ENCODE measurements around the gene ADSS1.

Gene ADSS1

DNA sequence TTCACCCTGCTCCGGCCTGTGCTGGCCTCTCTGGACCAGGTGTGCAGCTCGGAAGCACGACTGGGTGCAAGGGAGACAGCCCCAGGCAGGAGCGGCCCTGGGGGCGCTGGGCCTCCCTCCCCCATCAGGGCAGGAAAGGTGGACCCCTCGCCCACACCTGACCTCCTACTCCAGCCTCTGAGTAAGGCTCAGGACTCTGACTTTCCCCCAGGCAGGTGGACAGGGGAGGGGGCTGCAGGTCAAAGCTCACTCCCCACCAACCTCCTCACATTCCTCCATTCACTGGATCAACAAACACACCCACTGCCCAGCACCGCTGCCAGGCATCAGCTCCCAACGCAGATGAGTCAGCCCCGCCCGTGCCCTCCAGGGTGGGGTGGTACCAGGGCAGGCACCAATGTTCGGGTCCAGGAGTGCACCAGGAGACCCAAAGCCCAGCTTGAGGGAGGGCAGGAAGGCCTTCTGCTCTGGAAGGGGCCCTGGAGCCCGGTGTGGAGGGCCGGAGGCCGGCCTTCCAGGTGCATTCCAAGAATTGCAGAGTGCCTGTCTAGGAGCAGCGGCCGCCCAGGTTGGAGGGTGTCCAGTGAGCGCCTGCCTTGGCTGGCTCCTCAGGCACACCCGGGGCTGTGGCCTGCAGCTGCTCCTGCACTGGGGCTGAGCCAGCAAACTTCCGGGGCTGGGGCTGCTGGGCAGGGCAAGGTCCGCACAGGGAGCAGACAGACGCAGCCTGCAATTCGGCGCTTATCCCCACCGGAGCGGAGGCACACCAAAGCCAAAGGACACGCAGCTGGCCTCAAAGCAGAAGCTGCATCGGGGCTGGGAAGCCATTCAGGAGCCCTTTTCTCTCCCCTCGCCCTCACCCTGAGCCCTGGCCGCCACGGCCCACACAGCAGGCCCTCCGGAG lies 36.2 kb upstream of the ADSS1 start:
- DNase-seq: no peak

DNA sequence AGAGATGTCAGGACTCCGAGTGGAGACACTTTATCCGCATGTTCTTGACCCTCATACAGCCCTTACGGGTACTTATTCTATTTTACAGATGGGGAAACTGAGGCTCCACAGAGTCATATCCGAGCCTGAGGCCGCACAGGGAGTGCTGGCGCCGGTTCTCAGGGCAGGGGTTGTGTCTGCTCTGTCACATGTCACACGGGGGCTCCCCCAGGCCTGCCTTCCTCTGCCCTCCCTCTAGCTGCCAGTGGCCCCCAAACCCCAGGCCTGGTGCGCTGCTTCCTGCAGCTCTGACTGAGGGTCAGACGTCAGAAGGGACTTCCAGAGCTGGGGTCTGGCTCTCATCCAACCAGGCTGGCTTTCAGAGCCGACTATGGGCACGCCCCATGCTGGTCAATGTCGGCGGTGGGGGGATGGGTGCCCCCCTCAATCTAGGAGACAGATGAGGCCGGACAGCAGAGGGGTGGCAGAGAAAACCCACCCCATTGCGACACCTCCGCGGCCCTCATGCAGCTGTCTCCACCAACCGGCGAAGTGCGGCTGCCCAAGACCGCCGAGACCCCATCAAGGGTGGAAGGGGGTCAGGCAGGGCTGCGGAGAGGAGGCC lies 35.4 kb upstream of the ADSS1 start:
- DNase-seq: no peak

DNA sequence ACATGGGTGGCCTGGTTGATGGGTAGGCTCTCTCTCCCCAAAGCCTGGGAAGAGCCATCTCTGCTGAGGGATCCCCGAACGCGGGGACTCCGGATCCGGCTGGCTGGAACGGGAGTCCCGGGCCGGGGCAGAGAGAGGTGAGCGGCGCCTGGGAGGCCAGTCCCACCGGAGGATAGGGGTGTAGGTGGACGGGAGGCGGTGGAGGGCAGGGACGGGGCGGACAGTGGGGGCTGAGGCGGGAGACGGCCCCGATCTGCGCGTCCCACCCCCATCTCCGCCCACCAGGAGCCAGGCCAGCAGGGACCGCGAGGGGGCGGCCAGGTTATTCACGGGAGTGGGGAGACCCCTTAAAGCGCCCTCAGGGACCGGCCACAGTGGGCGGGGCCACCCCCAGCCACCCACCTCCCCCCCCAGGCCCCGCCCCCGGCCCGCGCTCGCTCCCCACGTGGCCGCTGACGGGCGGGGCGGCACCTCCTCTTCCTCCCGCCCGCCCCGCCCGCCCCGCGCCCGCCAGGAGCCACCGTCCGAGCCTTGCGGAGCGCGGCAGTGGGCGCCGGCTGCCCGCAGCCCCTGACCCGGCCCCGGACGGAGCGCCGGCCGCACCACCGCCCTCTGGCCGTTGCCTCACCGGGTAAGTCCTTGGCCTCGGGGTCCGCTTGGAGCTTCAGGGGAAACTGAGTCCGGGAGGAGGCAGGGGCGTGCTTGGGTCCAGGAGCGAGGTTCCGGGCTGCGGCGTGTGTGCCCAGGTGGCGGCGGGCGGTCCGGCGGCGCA lies 34.7 kb upstream of the ADSS1 start, which contains the start of gene INF2:
TSS of gene INF2 (plus strand) at position 510 of the 772 bp plus-strand sequence. CDS start 11,748 bp downstream, outside the sequence.
- DNase-seq: peak; percentile 35

DNA sequence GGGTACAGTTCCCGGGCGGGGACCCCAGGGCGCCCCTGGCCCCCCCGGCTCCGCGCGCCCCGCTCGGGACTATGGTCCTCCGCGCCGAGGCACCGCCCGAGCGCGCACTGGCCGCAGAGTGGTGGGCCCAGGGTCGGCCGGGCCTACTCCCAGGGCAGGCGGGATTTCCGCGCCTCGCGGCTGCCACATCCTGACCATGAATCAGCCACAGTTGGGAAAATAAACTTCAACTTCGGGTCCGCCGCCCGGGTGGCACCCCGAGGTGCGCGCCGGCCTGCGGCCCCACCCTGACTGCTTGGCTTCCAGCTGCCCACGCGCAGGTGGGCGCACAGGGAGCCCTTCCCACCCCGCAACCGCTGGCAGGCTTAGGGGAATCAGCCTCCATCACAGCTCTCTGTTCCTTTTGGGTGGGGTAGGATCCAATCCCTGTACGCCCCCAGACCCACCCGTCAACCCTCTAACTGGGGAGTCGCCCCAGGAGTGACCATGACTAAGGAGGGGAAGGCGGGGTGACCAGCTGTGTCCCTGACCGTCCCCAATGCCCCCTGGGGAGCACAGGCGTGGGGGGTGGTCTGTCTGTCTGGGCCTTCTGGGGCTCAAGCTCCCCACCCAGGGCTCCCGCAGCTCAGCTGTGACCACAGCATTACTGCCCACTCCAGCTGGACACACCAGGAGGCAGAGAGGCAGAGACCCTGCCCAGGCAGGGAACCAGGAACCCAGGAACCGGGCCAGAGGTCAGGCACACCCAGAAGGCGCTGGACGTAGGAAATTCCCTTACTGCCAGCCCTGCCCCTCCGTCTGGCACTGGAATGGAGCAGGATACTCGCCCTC lies 33.9 kb upstream of the ADSS1 start:
- DNase-seq: no peak

DNA sequence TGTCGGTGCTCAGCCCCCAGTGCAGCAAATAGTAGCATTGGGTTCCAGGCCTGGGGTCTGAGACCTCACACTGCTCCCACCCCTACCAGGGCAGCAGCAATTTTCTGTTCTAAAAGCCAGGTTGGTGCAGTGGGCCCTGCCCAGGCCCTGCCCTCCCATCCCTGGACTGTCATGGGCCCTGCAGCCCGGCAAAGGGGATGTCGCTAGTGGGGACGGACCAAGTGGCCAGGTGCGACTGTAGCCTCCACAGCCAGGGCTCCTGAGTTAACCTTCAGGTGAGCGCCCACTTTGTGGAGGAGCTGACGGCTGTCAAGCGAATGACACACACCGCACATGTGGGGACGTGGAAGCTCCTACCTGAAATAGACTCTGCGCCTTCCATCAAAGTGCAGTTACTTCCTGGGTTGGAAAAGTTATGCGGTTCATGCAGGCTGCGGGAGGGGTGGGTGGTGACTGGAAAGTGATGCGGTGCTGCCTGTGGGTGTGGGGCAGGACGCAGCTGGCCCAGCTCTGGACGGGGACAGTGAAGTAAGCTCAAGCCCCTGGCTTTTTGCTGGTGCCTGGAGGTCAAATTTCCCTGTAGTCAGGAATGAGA lies 33.1 kb upstream of the ADSS1 start:
- no peak for DNase-seq

DNA sequence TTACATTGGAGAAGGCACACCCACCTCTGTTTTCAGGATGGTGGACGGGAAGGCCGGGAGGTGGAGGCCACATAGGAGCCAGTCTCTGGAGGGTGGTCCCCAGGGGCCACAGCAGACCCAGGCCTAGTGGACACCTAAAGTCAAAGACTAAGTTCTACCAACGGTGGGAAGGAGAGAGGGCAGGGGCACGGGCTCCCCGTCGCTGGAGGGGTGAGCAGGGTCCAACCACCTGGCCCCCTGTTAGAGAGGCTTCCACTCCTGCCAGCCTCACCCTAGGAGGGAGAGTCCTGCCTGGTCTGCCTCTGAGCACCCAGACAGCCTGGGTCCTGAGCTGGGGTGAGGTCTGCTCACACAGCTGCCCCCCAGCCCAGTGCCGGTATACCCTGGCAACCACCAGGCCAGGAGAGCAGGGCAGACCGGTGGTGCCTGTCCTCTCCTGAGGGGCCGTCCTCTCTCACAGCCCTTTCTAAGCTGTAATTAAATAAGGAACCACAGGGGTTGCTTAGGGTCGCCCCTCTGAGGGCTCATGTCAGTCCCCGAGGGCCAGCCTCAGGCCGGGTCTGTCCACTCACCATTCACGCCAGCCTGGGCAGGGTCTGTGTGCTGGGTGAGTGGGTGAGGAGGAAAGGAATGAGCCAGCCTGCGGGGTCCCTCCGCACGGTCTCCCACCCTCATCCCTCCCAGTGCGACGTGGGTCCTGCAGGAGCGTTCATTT lies 32.3 kb upstream of the ADSS1 start:
- DNase-seq: no peak

DNA sequence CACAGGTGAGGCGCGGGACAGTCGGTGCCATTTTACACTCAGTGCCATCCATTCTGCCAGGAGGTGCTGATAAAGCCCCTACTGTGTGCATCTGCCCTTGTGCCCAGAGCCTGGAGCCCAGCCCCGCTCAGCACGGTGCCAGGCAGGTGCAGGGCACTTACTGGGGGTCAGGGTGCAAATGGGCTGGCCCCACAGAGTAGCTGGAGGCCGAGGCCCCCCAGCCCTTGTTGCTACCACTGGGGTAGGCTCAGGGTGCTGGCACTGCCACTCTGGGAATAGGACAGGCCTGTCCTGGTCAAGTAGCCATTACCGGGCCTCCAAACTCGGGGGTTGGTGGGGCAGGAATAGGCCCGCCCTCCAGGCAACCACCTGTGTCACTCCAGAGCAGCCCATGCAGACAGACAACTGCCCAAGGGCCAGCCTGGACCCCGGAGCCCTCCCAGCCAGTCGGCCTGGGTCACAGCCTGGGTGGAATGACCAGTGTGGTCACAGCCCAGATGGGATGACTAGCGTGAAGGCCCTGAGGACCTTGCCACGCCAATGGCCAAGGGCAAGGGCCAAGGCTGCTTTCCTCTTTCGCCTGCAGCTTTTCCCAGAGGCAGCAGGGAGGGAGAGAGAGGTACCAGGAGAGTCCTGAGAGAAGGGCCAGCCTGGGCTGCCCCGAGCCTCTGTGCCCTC lies 31.6 kb upstream of the ADSS1 start:
- DNase-seq: no peak

DNA sequence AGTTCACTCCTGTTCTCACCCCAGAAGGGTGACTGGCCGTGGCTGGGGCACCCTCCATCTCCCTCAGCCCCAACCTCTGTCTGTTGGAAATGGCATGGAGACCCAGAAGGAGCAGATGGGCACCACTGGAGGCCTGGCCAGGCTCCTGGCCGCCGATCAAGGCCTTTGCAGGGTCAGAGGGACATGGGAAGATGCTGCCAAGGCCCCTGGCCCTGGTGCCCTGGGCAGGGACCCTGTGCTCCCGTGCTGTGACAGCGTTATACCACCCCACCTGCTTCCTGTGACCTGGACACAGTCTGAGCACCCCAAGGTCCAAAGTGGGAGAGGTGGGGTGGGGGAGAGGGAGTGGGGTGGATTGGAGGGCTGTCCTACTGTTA lies 31.1 kb upstream of the ADSS1 start:
- no peak for DNase-seq

DNA sequence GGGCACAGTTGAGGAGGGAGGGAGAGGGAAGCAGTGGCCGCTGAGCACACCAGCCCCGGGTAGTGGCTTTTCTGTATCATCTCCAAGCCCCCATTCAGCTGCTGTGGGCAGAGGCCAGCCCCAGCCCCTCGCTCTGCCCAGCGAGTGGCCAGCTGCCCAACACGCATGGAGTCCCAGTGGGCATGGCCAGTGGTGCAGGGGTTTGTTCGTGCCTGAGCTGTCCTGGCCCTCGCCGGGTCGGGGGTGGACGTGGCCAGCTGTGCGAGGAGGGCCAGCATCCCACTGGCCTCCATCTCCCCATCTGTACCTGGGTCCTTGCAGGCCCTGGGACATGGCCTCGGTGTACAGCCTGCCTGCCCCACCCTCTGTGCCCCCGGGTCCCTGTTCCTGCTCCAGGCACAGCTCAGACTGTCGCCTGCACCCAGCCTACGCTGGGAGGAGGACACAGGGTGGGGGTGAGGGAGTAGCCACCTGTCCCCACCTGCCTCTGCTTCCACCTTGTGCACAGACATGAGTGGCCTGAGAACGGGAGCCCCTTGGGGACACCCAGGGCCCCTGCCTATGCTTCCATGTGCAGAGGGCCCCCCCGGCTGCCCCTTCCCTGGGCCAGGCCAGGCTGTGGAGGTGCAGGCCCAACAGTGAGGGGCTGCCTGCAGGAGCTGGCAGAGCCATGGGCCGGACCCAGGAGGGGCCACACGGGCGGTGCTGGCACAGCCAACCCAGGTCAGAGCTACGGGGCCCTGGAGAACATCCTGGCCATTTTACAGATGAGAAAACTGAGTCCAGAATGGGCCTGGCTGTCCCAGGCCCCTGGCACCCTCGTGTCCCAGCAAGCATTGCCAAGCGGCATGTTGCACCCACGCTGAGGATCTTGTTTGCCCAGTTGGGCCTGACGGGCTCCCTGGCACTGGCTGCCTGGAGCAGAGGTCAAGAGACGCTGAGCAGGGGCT lies 30.3 kb upstream of the ADSS1 start:
- no peak for DNase-seq

DNA sequence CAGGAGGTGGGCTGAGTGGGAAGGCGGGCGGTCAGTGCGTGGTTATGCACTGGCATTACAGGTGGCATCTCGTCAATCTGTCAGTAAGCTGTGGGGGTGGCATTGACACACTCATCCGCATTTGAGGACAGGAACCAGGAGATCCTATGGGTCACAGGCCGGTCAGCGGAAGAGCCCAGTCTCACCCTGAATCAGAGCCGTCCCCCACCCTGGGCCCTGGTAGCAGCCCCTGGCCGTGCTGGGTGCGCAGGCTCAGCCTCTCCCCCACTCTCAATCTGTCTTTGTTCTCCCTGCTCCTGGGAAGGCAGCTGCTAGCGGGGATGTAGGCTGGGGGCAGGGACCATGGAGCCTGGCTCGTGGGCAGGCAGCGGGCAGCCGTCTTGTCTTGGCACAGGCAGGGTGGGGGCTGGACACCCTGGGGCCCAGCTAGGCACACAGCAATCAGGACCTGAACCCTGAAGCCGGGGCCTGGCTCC lies 29.5 kb upstream of the ADSS1 start:
- no peak for DNase-seq

DNA sequence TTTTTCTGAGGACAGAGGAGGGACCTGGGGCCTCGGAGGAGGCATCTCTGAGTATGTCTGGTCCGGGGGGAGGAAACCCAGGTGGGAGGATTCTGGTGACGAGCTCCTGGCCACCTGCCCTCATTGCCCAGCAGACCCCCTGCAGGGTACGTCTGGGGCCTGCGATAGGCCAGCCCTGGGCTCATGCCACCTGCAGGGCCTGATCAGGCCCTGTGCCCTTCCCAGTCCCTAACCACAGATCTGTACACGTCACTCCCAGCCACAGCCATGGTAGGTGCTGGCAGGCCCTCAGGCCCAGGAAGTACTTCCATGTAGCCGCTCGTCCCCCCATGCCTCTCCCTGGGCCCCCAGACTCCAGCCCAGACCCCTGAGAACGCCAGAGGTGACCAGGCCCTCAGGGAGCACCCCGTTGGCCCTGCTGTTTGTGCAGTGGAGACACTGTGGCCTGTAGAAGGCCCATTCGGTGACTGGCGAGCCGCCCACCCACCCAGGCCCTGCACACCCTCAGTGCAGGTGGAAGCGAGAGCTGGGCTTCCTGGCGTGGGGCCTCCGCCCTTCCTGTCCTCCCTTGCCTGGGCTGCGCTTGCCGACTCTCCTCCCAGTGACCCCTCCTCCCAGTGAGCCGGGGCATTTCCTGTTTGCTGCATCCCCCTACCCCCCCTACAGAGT lies 28.9 kb upstream of the ADSS1 start:
- no peak for DNase-seq

DNA sequence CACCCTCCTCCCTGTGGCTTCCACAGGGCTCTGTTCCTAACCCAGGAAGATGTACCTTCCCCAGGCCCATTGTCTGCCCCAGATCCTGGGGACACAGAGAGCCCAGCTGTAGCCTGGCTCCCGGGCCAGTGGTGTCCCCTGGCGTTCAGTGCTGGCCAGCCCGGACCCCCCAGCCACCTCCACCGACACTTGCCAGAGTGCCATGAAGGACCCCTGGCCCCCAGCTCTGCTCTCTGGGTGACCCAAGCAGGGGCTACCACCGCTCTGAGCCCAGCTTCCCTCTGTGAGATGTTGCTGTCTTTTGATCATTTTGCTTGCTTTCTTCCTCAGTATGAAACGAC lies 28.4 kb upstream of the ADSS1 start:
- DNase-seq: no peak

DNA sequence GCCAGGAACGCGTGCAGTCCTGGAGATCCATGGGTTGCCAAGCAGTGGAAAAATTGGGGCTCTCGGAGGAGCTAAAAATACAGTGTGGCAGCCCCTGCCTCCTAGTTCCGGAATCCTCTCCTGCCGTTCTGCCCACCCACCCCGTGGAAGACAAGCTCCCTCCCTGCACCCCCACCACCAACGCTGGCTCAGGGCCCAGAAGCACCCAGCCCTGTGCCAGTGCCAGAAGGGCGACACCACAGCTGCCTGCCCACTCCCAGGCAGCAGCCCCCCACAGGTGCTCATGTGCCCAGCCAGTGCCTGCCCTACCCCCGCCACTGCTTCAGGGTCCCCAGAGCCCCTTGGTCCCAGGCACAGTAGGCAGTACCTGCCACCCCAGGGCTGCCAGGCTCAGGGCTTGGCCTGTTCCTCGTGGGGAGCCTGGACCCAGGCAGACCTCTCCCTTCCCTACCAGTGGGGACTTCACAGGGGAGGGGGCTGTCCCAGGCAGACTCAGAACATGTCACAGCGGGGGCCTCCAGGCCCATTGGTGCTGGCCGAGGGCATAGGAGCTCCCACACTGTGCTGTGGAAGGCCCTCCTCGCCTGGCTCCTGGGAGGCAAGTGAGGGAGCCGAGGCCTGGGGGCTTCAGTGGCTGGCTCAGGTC lies 27.2 kb upstream of the ADSS1 start:
- DNase-seq: no peak

DNA sequence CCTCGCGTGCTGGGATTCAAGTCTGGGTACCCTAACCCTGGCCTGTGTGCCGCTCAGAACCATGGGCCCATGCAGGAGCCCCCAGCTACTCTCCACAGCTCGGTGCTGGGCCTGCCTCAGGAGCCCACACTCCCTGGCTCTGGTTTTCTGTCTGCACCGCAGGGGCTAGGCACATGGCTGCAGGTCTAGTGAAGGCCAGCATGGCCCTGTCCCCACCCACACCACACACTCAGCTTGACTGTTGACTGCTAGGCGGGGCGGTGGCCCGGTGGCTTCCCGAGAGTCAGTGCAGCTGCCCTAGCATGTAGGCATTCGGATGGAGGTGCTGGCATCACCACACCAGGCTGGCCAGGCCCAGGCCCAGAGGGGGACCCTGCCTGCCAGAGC lies 26.7 kb upstream of the ADSS1 start:
- no peak for DNase-seq

DNA sequence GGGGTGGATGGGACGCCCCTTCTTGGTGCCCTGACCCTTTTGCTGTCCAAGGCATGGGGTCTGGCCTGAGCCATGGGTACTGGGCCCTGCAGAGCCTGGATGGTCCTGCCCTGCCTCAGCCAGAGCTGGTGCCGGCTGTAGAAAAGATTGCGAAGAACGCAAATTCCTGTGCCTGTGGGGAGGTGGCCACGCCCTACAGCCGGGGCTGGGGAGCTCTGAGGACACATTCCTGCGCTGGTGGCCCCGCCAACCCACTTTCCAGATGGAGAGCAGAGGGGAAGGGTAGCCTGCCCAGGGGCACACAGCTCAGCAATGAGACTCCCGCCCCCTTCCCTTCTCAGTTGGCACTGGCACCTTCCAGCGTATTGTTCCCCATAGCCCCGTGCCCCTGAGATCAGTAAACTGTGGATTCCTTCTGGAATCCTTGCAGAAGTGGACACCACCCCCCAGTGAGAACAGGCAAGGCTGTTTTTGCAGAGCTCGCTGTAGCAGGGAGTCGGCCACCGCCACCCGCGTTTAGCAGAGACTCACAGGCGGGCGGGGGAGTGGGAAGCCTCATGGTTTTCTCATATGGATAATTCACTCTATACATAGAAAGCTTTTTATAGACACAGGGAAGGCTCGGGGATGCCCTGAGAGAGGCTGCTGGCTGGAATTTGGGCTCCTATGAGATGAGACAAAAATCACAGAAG lies 26.0 kb upstream of the ADSS1 start:
- no peak for DNase-seq

DNA sequence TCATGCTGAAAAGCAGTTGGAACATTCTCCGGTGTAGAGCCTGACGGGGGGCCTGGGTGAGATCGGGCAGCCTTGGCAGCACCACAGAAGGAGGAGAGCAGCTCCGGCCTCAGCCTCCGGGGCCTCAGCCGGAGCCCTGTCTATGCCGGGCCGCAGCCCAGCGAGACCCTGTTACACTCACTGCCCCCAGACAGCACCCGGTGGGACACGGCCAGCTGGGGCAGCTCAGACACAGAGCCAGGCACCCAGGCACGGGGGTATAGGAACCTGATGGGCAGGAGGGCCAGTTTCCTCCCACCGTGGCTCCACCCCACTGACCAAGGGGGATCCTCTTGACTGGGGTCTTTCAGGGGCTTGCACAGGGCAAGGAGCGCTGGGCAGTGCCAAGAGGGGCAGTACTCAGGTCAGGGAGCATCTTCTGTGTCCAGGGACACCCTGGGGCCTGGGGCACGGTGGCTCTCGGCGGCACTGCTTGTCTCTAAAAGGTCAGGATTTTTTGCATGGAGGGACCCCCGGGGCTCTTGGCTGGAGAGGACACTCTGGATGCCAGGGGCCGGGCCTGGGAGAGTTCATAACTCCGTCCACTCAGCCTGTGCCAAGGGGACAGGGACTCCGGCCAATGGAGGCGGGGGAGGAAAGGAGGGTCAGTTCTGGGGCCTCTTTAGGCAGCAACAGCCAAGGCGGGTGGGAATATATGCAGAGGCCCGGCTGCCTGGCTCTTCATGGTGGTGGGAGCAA lies 25.2 kb upstream of the ADSS1 start:
- DNase-seq: no peak

DNA sequence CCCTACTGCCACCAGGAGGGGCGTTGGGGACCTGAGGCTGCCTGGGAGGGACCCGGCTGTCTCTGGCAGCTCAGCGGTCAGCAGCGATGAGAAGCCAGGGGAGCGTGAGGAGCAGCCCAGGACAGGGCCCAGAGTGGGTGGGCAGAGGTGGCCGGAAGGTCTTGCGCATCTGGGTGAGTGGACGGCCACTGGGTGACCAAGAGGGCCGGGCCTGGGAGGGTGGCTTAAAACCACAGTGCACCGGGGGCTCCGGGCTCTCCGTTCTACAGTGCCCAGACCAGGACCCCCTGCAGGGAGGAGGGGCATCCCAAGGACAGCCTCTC lies 24.6 kb upstream of the ADSS1 start:
- no peak for DNase-seq

DNA sequence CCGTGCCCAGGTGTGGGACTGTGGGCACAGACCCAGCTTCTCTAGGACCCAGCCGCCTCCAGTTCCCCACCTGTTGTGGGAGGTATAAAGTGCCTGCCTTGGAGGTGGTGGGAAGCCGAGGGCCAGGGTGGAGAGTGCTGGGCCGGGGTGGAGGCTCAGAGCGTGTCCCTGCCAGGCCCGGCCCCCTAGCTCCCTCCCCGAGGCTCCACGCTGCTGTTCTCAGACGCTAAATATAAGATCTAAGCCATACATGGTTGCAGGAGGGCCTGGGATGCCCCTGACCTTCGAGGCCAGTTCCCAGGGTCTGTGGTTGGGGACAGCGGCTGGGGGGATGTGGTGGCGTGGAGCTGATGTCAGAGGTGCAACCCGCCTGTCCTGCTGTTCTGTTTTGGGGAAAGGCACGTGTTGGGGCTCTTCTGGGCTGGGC lies 23.8 kb upstream of the ADSS1 start:
- DNase-seq: no peak
